Left renal pelvis (tissue), 4 donors: Measurements from ENCODE around the gene TAF4. TPM values are rescaled to one million over a fixed set of nuclear protein-coding genes. Genes with fewer than 3 reads are reported as not detected.

Experiments
- DNase-seq, 4 donors: peaks; one replicate each; pipeline ENCODE4 v3.0.0-alpha.2; 2013; ENCODE audit warnings: low read depth in 4 of 4, low spot score in 3 of 4
- polyA plus RNA-seq, 4 donors: library from polyadenylated mRNA; unstranded; fragments of 120-200 nt; gene quantifications; one replicate each; pipeline ENCODE4 v1.2.1, GENCODE V29; 2013; ENCODE audit not compliant: insufficient read length in 4 of 4

The TAF4 gene
- polyA plus RNA-seq, 4 donors, result 13.3 to 21.9 (median 17.7) TPM

- DNase-seq, result no peak
These were observed 19.2 kb downstream of the TAF4 start for GRCh38 chr20:62046431-62046830.

GRCh38 chr20:62045529-62046285 is 20.0 kb downstream of the TAF4 start:
- DNase-seq, result no peak

DNA sequence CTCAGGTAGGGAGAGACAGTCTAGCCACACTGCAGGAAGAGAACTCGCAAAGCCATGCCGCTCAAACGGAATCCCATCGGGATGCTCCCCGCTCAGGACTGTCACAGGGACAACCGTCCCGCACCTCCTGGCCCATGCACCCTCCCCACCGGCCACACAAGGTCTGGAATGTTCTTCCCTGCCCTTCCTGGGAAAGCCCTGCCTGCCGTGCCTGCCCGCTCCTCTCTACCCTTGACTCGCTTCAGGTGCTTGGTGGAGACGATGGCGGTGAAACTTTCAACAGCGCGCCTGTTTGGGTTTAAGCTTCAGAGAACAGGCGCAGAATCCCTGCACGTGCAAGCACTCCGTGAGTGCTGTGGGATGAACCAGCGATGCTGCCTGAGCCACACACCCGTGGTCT is 20.6 kb downstream of the TAF4 start:
- no peak for DNase-seq

DNA sequence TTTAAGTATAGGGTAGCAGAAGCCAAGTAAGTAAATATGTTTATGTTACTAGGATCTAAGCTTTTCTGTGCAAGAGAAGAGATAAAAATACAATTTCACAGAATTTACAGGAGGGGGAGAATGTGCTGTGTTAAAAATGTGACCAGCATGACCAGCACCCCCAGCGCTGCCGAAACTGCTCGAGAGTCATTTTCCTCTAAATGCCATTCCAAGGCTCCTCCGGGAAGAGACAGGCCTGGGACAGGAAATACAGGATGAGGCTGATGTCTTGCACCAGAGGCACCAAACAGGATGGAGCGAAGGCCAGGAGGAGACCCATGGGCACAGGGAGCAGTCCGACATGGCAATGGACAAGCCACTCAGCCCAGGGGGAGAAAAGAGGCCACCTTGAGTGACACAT is 21.1 kb downstream of the TAF4 start:
- DNase-seq, result no peak

DNA sequence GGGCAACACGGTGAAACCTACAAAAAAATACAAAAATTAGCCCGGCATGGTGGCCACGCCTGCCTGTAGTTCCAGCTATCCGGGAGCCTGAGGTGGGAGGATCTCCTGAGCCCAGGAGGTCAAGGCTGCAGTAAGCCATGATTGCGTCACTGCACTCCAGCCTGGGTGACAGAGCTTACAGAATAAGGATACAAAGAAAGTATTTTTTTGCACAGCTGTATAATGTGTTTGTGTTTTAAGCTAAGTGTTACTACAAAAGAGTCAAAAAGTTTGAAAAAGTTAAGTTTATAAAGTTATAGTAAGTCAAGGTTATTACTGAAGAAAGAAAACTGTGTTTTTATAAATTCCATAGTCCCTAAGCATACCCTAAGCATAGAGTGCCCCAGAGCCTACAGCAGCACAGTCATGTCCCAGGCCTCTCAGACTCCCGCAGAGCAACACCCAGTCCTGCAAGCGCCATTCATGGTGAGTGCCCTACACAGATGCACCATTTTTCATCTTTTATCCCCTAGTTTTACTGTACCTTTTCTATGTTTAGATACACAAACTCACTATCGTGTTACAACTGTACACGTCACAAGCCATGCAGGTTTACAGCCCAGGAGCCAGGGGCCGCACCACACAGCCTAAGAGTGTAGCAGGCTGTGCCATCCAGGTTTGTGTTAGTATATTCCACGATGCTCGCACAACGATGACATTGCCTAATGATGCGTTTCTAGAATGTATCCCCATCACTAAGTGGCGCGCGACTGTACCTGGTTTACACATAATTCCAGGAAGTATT is 22.4 kb downstream of the TAF4 start:
- DNase-seq, result no peak

DNA sequence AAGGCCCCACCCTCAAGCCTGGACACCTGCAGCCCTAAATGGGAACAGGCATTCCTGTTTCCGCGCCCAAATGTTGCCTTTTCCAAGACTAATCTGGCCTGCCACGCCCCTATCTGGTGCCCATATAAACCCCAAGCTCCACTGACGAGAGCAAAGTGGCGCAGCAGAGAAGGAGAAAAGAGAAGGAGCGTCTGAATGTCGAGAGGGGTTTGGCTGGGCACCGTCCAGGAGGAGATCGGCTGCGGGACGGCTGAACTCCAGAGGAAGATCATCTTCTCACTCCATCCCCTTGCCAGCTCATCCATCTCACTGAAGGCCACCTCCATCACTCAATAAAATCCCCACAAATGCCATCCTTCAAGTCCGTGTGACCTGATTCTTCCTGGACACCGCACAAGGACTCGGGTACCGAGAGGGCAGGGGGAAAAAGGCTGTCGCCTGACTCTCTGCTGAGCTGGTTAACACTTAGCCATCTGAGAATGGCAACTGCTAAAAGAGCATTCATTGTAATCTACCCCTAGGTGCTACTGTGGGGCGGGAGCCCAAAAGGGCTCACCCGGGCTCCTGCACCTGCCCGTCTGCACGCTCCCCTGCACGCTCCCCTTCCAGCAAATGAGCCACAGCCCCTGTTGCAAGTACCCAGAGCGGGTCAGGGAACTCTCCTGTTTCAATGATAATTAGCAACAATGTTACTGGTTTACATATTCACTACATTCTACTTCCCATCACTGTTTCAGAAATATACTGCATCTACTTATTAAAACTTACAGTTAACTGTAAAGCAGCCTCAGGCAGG is 23.5 kb downstream of the TAF4 start:
- no peak for DNase-seq

GRCh38 chr20:62040933-62041332 is 24.7 kb downstream of the TAF4 start:
- DNase-seq, result no peak

GRCh38 chr20:62040381-62040922 is 25.2 kb downstream of the TAF4 start:
- DNase-seq, result no peak

GRCh38 chr20:62039738-62040137 is 25.9 kb downstream of the TAF4 start:
- DNase-seq, result no peak

- no peak for DNase-seq
These were observed 32.9 kb downstream of the TAF4 start for GRCh38 chr20:62032609-62033368.

- DNase-seq, result no peak
These were observed 34.1 kb downstream of the TAF4 start for GRCh38 chr20:62031462-62032092.

DNA sequence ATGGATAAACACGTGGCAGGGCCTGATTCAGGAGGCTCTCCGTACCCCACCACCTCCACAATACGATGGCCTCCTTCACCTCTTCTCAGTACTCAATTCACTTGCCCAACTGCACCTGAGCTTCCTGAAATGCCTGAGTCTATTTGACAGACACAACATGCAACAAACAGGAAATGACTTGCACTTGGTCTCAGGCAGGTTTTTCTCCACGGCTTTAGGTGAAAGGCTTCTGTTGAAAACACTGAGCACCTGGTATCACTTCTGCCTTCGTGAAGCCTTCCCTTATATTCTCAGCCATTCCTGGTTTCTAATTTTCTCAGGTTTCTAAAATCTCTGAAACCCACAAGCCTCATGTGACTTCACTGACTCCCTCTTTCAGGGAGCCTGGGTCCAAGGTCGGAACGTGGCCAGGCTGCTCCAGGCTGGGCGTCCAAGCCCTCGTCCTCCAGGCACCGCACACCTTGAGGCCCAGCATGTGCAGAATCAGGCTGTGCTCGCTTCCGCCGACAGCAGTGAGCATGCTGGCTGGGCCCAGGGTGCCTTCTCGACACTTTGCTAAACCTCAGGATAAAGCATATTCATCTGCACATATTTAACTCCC is 34.7 kb downstream of the TAF4 start:
- DNase-seq, result no peak

DNA sequence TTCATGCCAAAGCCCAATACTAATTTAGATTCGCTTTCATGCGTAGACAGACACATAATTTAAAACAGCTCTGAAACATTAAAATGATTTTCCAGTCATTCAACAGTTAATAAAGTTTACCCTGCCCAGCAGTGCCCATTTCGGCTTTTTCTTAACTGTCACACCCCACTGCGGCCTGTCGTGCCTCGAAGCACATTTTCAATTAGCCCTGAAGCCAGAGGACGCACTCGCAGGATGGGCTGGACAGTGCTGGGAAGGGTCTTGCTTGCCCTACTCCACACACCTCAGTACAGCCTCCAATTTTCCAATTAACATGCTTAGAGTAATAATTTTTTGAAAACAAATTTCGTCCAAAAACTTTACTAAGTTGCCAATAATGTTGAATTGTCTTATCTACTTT is 35.3 kb downstream of the TAF4 start:
- DNase-seq, result no peak

GRCh38 chr20:62029949-62030348 is 35.7 kb downstream of the TAF4 start:
- no peak for DNase-seq

- no peak for DNase-seq
These were observed 36.4 kb downstream of the TAF4 start for GRCh38 chr20:62029296-62029695.

DNA sequence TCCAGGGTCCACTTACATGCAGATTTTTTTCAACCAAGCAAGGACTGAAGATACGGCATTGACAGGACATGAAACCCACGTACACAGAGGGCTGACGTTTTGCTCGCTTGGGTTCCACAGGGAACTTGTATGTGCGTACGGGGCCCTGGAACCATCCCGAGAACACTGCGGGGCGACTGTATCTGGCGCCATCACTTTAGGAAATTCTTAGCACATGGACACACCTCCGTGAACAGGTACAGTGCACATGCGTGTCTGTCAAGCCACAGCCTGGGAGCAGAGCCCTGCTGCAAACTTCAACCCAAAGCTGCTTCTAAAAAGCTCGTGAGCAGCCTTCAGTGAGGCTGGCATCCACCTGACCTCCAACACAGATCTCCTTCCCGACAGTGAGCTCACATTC is 37.3 kb downstream of the TAF4 start:
- DNase-seq, result no peak

DNA sequence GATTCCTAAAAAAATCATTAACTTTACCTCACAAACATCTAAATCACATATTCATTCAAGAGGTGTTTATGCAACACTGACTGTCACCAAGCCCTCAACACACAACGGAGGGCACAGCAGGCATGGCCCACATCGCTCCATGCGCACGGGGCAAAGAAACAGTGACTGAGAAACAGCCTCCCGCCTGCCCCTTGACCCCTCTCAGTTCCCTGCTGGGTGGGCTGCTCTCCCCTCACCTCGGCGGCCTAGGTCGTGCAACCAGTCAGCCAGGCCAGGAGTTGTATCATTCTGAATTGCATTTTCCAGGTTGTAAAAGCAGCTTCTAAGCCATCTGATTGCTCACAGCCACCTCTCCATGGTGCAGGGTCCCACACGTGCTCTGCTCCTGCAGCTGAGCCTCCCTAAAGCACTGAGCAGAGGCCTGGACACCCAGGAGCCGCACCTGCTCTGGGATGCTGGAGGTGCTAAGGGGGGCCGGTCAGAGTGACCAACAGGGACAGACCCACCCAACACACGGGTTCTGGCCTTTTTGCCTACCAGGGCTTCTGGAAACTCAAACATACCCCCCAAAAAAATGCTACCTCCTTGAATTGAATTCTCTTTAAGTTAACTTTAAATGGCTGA is 37.9 kb downstream of the TAF4 start:
- no peak for DNase-seq

DNA sequence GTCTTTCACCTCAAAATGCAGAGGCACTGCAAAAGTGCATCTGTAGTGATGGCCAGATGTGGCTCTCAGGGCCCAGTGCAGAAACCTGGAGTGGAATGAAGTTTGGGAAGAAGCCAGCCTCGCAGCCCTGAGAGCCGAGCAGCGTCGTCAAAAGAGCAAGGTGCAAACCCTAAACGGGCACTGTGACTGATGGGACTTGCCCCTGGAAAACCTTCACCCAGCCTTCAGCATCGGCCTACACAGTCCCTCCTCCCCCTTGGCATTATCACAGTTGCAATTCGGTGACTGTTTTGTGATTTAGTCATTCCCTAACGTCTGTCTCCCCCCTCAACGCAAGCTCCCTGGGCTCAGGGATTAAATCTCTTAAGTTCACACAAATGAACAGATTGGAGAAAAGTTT is 38.6 kb downstream of the TAF4 start:
- no peak for DNase-seq

DNA sequence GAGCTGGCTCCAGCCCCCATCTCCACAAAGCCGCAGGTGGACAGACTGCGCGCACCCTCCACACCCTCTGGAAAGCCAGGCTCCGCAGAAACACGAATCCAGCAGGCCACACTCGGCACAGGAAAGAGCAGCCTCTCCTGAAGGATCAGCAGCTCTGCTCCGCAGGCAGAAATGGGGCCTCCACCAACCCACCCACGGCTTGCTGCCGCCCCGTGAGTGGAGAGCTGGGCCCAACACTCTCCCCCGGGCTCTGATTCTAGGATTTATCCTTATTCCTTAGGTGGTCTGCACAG is 39.2 kb downstream of the TAF4 start:
- DNase-seq, result no peak
